ENCODE data around the gene HES2. TPM values are rescaled to one million over a fixed set of nuclear protein-coding genes. Genes with fewer than 3 reads are reported as not detected.
"Not testable (repeated sequence)": the region's sequence is repeated elsewhere in the genome, so short reads cannot be mapped to it uniquely, and the experiment has no call there.

Gene HES2
- total and polyA plus RNA-seq, 4 donors: 0.10 TPM; not detected in 3

- not testable (repeated sequence) for DNase-seq (ENCODE audit: low spot score); H3K27me3 ChIP-seq (ENCODE audit: control insufficient read depth in 4 of 4, insufficient read depth in 4 of 4, low read length in 3 of 4); H3K9me3 ChIP-seq (ENCODE audit: control insufficient read depth in 4 of 4, low read length in 3 of 4); H3K4me3 ChIP-seq (ENCODE audit: low read depth in 1 of 3, low read length in 3 of 3); H3K9ac ChIP-seq (ENCODE audit: low read depth in 1 of 2, low read length in 2 of 2); H3K36me3 ChIP-seq (ENCODE audit: control insufficient read depth in 4 of 4, insufficient read depth in 3 of 4, low read depth in 1 of 4, low read length in 3 of 4)
- Histone ChIP-seq H3K27ac (ENCODE audit: low read depth in 1 of 2, low read length in 2 of 2) (peak overlapping the region; percentile 70 to 76), H3K4me1 (ENCODE audit: control insufficient read depth in 4 of 4, insufficient read depth in 4 of 4, low read length in 3 of 4) (peaks cover 31 to 54% (median 41%) of the 10 kb centered on the region in 4 donors)
- WGBS: 30% methylated on average over 4 of the region's 4 CpGs
- peak; percentile 30 for TF ChIP-seq NR2F2 (IDR thresholded peaks at IDR 0.05)
- TF ChIP-seq HNF4A (conservative IDR thresholded peaks at IDR 0.05): peak; percentile 86
- TF ChIP-seq REST (IDR thresholded peaks at IDR 0.05): peak; percentile 34
- peak; percentile 50 for TF ChIP-seq MAX (IDR thresholded peaks at IDR 0.05)
- peak; percentile 58 for TF ChIP-seq YY1 (IDR thresholded peaks at IDR 0.05)
- peak; percentile 95 to 97 for TF ChIP-seq RXRA (IDR thresholded peaks at IDR 0.05)
- peak in 1 of 2 donors; percentile 38 for TF ChIP-seq RAD21 (IDR thresholded peaks at IDR 0.05)
- peak; percentile 84 for TF ChIP-seq SP1 (IDR thresholded peaks at IDR 0.05)
- peak; percentile 52 for TF ChIP-seq HNF4G (IDR thresholded peaks at IDR 0.05)
Measured at GRCh38 chr1:6445929-6446328, 26.2 kb upstream of the HES2 start.

- no peak overlapping the region for H3K9ac ChIP-seq (ENCODE audit: low read depth in 1 of 2, low read length in 2 of 2)
- H3K27me3 ChIP-seq (ENCODE audit: control insufficient read depth in 4 of 4, insufficient read depth in 4 of 4, low read length in 3 of 4): no peaks in the 10 kb centered on the region
- TF ChIP-seq REST (IDR thresholded peaks at IDR 0.05): no peak
- no peak for TF ChIP-seq NR2F2 (IDR thresholded peaks at IDR 0.05)
- TF ChIP-seq SP1 (IDR thresholded peaks at IDR 0.05): no peak
- no peak for TF ChIP-seq JUND (IDR thresholded peaks at IDR 0.05)
- no peak for TF ChIP-seq ZBTB33 (IDR thresholded peaks at IDR 0.05)
- TF ChIP-seq MAX (IDR thresholded peaks at IDR 0.05): no peak
- TF ChIP-seq FOXA2 (IDR thresholded peaks at IDR 0.05): no peak
- no peak for TF ChIP-seq TAF1 (conservative IDR thresholded peaks at IDR 0.05)
- TF ChIP-seq YY1 (IDR thresholded peaks at IDR 0.05): no peak
- no peak for TF ChIP-seq EGR1 (IDR thresholded peaks at IDR 0.05; ENCODE audit: low read depth in 2 of 2)
- TF ChIP-seq HNF4A (conservative IDR thresholded peaks at IDR 0.05): peak; percentile 15 to 33
- TF ChIP-seq FOXA1 (IDR thresholded peaks at IDR 0.05): no peak
- TF ChIP-seq GABPA (IDR thresholded peaks at IDR 0.05 in 1 of 2, conservative IDR thresholded peaks at IDR 0.05 in 1 of 2): no peak
- no peak for TF ChIP-seq HNF4G (IDR thresholded peaks at IDR 0.05)
- peak; percentile 72 for TF ChIP-seq CTCF (IDR thresholded peaks at IDR 0.05; ENCODE audit: low read depth, low read length, missing input control)
- no peak for TF ChIP-seq ATF3 (IDR thresholded peaks at IDR 0.05)
- TF ChIP-seq RXRA (IDR thresholded peaks at IDR 0.05): peak; percentile 50 to 62
- peak; percentile 76 to 87 for TF ChIP-seq RAD21 (IDR thresholded peaks at IDR 0.05)
- peaks cover 30 to 50% (median 36%) of the 10 kb centered on the region in 4 donors for H3K4me1 ChIP-seq (ENCODE audit: control insufficient read depth in 4 of 4, insufficient read depth in 4 of 4, low read length in 3 of 4)
- 31% methylated on average over 19 of the region's 19 CpGs for WGBS
- no peaks in the 10 kb centered on the region for H3K36me3 ChIP-seq (ENCODE audit: control insufficient read depth in 4 of 4, insufficient read depth in 3 of 4, low read depth in 1 of 4, low read length in 3 of 4)
- peak overlapping the region in 1 of 2 donors; percentile 9 for H3K27ac ChIP-seq (ENCODE audit: low read depth in 1 of 2, low read length in 2 of 2)
- no peak for DNase-seq (ENCODE audit: low spot score)
- H3K4me3 ChIP-seq (ENCODE audit: low read depth in 1 of 3, low read length in 3 of 3): no peak overlapping the region
- no peaks in the 10 kb centered on the region for H3K9me3 ChIP-seq (ENCODE audit: control insufficient read depth in 4 of 4, low read length in 3 of 4)
Measured at GRCh38 chr1:6445062-6445763, 25.5 kb upstream of the HES2 start.

Measured in liver (tissue), 9 donors.